ENCODE measurements around the gene OSBP2.

OSBP2 gene

GRCh38 chr22:30868663-30869385, 174.2 kb downstream of the OSBP2 start:
- Histone ChIP-seq H3K9me3 (ENCODE audit: low read depth, low read length) (no peaks in the 10 kb centered on the region), H3K9ac (ENCODE audit: insufficient read length) (no peak overlapping the region), H3K4me3 (no peak overlapping the region), H3K36me3 (ENCODE audit: insufficient read depth, low read length) (no peaks in the 10 kb centered on the region), H3K27ac (0 out of 2 replicates have a peak overlapping the region, but pooled peaks have one; percentile 8)
- no peak for DNase-seq (ENCODE audit: low read depth, low spot score)
- TF ChIP-seq POLR2AphosphoS5 (IDR thresholded peaks at IDR 0.05; ENCODE audit: borderline replicate concordance, low read depth, low read length) (no peak), FOXP2 (optimal IDR thresholded peaks at IDR 0.05; ENCODE audit: control extremely low read depth, extremely low read length, insufficient read depth) (no peak), EZH2 (IDR thresholded peaks at IDR 0.05) (no peak)

GRCh38 chr22:30869667-30870395, 175.2 kb downstream of the OSBP2 start:
- TF ChIP-seq POLR2AphosphoS5 (IDR thresholded peaks at IDR 0.05; ENCODE audit: borderline replicate concordance, low read depth, low read length) (no peak), EZH2 (IDR thresholded peaks at IDR 0.05) (no peak), FOXP2 (optimal IDR thresholded peaks at IDR 0.05; ENCODE audit: control extremely low read depth, extremely low read length, insufficient read depth) (no peak)
- Histone ChIP-seq H3K9ac (ENCODE audit: insufficient read length) (no peak overlapping the region), H3K9me3 (ENCODE audit: low read depth, low read length) (no peaks in the 10 kb centered on the region), H3K27ac (no peak overlapping the region), H3K36me3 (ENCODE audit: insufficient read depth, low read length) (no peaks in the 10 kb centered on the region), H3K4me3 (no peak overlapping the region)
- DNase-seq (ENCODE audit: low read depth, low spot score), result no peak

DNA sequence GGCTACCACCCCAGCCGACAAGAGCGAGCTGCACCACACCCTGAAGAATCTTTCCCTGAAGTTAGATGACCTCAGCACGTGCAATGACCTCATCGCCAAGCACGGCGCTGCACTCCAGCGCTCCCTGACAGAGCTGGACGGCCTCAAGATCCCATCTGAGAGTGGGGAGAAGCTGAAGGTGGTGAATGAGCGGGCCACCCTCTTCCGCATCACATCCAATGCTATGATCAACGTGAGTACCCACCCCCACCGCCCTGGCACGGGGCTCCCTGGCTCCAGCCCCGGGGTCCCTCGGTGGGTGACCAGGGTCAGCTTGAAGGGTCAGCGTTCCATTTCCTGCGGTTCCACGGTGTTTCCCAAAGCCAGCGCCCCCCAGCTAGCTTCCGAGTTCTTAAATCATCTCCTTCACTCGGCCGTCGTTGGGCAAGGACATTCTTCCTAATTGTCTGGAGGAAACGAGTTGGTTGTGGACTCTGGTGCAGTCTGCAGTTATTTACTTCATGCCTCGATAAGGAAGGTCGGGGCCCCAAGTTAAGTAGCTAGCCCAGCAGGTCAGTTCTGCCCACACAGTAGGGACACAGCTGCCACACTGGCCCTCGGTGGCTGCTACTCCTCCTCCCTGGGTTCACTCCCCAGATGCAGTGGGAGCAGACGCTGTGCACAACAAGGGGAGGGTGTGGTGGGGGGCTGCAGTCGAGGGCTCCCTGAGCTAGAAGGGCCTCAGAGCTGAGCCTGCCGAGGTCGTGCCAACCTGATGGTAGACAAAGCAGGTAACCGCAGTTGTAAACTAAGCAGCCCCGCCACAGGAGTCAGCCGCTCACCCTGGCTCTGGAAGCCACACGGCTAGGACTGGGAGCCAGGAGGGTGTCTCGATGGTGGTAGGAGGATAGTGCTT, 176.0 kb downstream of the OSBP2 start:
- no peaks in the 10 kb centered on the region for H3K36me3 ChIP-seq (ENCODE audit: insufficient read depth, low read length)
- no peak overlapping the region for H3K4me3 ChIP-seq
- no peak for DNase-seq (ENCODE audit: low read depth, low spot score)
- no peaks in the 10 kb centered on the region for H3K9me3 ChIP-seq (ENCODE audit: low read depth, low read length)
- H3K27ac ChIP-seq, result no peak overlapping the region
- TF ChIP-seq EZH2 (IDR thresholded peaks at IDR 0.05) (no peak), FOXP2 (optimal IDR thresholded peaks at IDR 0.05; ENCODE audit: control extremely low read depth, extremely low read length, insufficient read depth) (no peak), POLR2AphosphoS5 (IDR thresholded peaks at IDR 0.05; ENCODE audit: borderline replicate concordance, low read depth, low read length) (no peak)
- H3K9ac ChIP-seq (ENCODE audit: insufficient read length), result no peak overlapping the region

DNA sequence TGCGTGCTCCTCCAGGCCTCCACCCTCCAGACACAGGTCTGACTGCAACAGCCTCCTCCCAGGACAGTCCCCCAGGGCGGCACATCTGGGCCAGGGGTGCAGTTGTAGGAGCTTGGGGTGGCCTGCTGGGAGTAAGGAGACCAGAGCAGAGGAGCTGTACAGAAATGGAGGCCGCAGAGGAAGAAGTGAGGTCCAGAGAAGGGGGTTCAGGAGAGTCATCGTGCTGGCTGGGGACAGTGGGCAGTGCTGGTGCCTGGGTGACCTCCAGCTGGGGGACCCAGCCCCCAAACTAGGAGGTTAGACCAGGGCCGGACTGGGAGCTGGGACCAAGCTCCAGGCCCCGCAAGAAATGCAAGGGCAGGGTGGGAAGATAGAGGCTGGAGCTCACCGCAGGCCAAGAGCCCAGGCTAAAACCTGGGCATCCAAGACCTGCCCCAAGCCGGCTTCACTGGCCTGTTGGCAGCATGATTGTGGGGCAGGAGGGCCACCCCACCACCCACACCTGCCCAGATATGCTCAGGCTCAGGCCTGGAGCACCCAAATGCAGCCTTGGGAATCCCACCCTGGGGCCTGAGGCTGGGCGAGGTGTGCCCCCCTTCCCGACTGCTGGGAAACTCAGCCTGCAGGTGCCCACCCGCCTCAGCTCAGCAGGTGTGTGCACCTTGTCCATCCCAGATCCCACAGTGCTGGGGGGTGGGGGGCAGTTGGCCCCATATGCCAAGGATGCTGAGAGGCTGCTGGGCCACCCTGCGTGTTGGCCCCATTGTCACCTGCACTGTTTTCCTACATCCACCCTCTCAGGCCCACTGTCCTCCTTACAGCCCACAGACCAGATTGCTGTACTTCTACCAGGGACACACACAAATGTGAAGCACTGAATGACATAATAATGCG, 177.0 kb downstream of the OSBP2 start:
- TF ChIP-seq FOXP2 (optimal IDR thresholded peaks at IDR 0.05; ENCODE audit: control extremely low read depth, extremely low read length, insufficient read depth), result peak; percentile 59
- TF ChIP-seq EZH2 (IDR thresholded peaks at IDR 0.05), result no peak
- Histone ChIP-seq H3K9ac (ENCODE audit: insufficient read length) (no peak overlapping the region), H3K4me3 (peak overlapping the region; percentile 52), H3K9me3 (ENCODE audit: low read depth, low read length) (no peaks in the 10 kb centered on the region), H3K27ac (peak overlapping the region; percentile 57; the same call in 1 of the 2 replicates), H3K36me3 (ENCODE audit: insufficient read depth, low read length) (no peaks in the 10 kb centered on the region)
- DNase-seq (ENCODE audit: low read depth, low spot score), result no peak

- DNase-seq (ENCODE audit: low read depth, low spot score), result peak; percentile 68
- peak overlapping the region; percentile 57; the same call in 1 of the 2 replicates for H3K27ac ChIP-seq
- no peaks in the 10 kb centered on the region for H3K36me3 ChIP-seq (ENCODE audit: insufficient read depth, low read length)
- no peaks in the 10 kb centered on the region for H3K9me3 ChIP-seq (ENCODE audit: low read depth, low read length)
- peak overlapping the region; percentile 52 for H3K4me3 ChIP-seq
- H3K9ac ChIP-seq (ENCODE audit: insufficient read length), result no peak overlapping the region
- no peak for TF ChIP-seq EZH2 (IDR thresholded peaks at IDR 0.05)
- TF ChIP-seq FOXP2 (optimal IDR thresholded peaks at IDR 0.05; ENCODE audit: control extremely low read depth, extremely low read length, insufficient read depth), result no peak
Measured at GRCh38 chr22:30872285-30873041, 177.8 kb downstream of the OSBP2 start.

GRCh38 chr22:30873086-30873650, 178.5 kb downstream of the OSBP2 start:
- Histone ChIP-seq H3K27ac (no peak overlapping the region), H3K9ac (ENCODE audit: insufficient read length) (no peak overlapping the region), H3K4me3 (no peak overlapping the region), H3K36me3 (ENCODE audit: insufficient read depth, low read length) (no peaks in the 10 kb centered on the region), H3K9me3 (ENCODE audit: low read depth, low read length) (no peaks in the 10 kb centered on the region)
- DNase-seq (ENCODE audit: low read depth, low spot score), result no peak
- TF ChIP-seq EZH2 (IDR thresholded peaks at IDR 0.05), result no peak
- no peak for TF ChIP-seq FOXP2 (optimal IDR thresholded peaks at IDR 0.05; ENCODE audit: control extremely low read depth, extremely low read length, insufficient read depth)
- no peak for TF ChIP-seq POLR2AphosphoS5 (IDR thresholded peaks at IDR 0.05; ENCODE audit: borderline replicate concordance, low read depth, low read length)

- no peak for DNase-seq (ENCODE audit: low read depth, low spot score)
- Histone ChIP-seq H3K36me3 (ENCODE audit: insufficient read depth, low read length) (no peaks in the 10 kb centered on the region), H3K9me3 (ENCODE audit: low read depth, low read length) (no peaks in the 10 kb centered on the region), H3K27ac (no peak overlapping the region), H3K9ac (ENCODE audit: insufficient read length) (no peak overlapping the region), H3K4me3 (no peak overlapping the region)
- TF ChIP-seq POLR2AphosphoS5 (IDR thresholded peaks at IDR 0.05; ENCODE audit: borderline replicate concordance, low read depth, low read length) (no peak), EZH2 (IDR thresholded peaks at IDR 0.05) (no peak)
Measured at GRCh38 chr22:30873661-30874060, 179.0 kb downstream of the OSBP2 start.
